Measurements from ENCODE around the gene TMTC3. TPM values are rescaled to one million over a fixed set of nuclear protein-coding genes. Genes with fewer than 3 reads are reported as not detected.
A peak's percentile ranks its signal among the peaks of the same experiment; 100 is the strongest.

The TMTC3 gene
- total and polyA plus RNA-seq, 2 experiments from 2014 or later = 7.0 to 33.7 TPM

DNA sequence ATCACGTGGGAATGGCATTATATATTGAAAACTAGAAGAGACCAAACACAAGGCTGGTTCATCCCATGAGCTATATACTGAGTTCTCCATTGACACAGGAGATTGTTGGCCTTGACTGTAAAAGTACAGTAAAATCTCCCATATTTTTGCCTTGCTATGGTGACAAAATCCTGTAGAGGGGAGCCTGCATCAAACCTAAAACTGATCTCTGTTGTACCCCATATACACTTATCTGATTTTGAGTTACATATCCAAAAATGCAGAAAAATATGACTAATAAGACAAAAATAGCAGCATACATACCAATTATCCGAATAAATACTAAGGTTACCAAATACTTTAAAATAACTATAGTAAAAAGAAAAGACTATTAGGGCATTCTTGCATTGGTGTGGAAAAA is 60.4 kb downstream of the TMTC3 start:
- H3K27ac ChIP-seq = no peak overlapping the region
- TF ChIP-seq, protein P1, sequence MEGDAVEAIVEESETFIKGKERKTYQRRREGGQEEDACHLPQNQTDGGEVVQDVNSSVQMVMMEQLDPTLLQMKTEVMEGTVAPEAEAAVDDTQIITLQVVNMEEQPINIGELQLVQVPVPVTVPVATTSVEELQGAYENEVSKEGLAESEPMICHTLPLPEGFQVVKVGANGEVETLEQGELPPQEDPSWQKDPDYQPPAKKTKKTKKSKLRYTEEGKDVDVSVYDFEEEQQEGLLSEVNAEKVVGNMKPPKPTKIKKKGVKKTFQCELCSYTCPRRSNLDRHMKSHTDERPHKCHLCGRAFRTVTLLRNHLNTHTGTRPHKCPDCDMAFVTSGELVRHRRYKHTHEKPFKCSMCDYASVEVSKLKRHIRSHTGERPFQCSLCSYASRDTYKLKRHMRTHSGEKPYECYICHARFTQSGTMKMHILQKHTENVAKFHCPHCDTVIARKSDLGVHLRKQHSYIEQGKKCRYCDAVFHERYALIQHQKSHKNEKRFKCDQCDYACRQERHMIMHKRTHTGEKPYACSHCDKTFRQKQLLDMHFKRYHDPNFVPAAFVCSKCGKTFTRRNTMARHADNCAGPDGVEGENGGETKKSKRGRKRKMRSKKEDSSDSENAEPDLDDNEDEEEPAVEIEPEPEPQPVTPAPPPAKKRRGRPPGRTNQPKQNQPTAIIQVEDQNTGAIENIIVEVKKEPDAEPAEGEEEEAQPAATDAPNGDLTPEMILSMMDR (IDR thresholded peaks at IDR 0.05; ENCODE audit: poor library complexity) = no peak
- TF ChIP-seq EZH2 (IDR thresholded peaks at IDR 0.05; ENCODE audit: borderline replicate concordance) (no peak), EZH2phosphoT487 (IDR thresholded peaks at IDR 0.05; ENCODE audit: low read depth, severe bottlenecking, unreplicated experiment) (no peak)
- H2AFZ ChIP-seq = no peak overlapping the region
- no peaks in the 10 kb centered on the region for H3K27me3 ChIP-seq
- H3K36me3 ChIP-seq (replicated peaks; ENCODE audit: insufficient read depth, low read depth) = no peaks in the 10 kb centered on the region
- H3K4me2 ChIP-seq = no peak overlapping the region
- DNase-seq (ENCODE audit: low spot score) = no peak
- WGBS (ENCODE audit: low lambda C conversion rate, missing lambda C conversion rate) = 88% methylated on average over 2 of the region's 2 CpGs
- H3K79me2 ChIP-seq = no peaks in the 10 kb centered on the region
- no peak overlapping the region for H3K4me3 ChIP-seq
- no peaks in the 10 kb centered on the region for H3K9me3 ChIP-seq (ENCODE audit: low read depth)
- H3K9me2 ChIP-seq (replicated peaks; ENCODE audit: insufficient read depth) = no peaks in the 10 kb centered on the region
- H3K4me1 ChIP-seq (ENCODE audit: insufficient read depth) = peaks cover 6% of the 10 kb centered on the region
- H4K20me1 ChIP-seq (ENCODE audit: insufficient read depth, poor library complexity, severe bottlenecking) = no peaks in the 10 kb centered on the region

DNA sequence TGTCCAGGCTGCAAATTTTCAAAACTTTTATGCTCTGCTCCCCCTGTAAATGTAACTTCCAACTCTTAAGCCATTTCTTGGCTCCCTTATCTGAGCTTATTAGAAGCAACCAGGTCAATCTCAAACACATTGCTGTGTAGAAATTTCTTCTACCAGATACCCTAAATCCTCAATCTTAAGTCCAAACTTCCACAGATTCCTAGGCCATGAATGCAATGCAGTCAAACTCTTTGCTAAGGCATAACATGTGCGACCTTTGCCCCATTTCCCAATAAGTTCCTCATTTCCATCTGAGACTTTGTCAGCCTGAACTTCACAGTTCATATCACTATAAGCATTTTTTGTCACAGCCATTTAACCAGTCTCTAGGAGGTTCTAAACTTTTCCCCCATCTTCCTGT is 64.5 kb downstream of the TMTC3 start:
- DNase-seq (ENCODE audit: low spot score) = peak; percentile 32

DNA sequence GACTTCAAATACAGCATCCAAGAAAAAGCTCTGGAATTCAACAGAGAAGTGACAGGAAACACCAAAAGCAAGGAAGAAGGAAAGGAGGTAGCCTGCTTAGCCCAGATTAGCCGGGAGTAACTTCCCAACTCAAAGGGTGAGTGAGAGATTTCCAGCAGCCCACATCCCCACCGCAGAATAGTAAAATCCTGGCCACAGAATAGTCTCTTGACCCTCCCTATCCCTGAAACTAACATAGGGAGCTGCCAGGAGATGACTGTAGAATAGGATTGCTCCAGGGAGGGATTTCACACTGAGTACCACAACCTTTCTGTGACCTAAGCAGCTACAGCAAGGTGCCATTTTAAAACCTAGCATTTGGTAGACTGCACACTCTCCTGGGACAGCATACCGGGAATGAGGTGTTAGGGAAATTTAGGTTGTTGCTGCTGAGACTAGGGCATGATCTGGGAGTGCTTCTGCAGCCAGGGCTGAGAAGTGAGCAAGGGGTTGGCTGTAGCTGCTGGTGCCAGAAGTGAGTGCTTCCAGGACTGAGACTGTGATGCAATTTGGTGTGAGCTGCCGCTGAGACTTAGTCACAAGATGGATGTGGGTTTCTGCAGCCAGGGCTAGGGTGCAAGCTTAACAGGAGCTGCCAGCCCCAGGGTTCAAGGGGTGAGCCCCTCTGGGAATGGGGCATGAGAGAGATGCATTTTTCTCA is 66.0 kb downstream of the TMTC3 start:
- H4K20me1 ChIP-seq (ENCODE audit: insufficient read depth, poor library complexity, severe bottlenecking) = no peaks in the 10 kb centered on the region
- H3K9me3 ChIP-seq (ENCODE audit: low read depth) = no peaks in the 10 kb centered on the region
- TF ChIP-seq, protein P1 (IDR thresholded peaks at IDR 0.05; ENCODE audit: poor library complexity) = no peak
- TF ChIP-seq EZH2phosphoT487 (IDR thresholded peaks at IDR 0.05; ENCODE audit: low read depth, severe bottlenecking, unreplicated experiment) (no peak), EZH2 (IDR thresholded peaks at IDR 0.05; ENCODE audit: borderline replicate concordance) (no peak)
- DNase-seq (ENCODE audit: low spot score) = no peak
- no peak overlapping the region for H3K4me3 ChIP-seq
- peaks cover 6% of the 10 kb centered on the region for H3K4me1 ChIP-seq (ENCODE audit: insufficient read depth)
- WGBS (ENCODE audit: low lambda C conversion rate, missing lambda C conversion rate) = 77% methylated on average over 4 of the region's 4 CpGs
- H3K4me2 ChIP-seq = no peak overlapping the region
- H3K9me2 ChIP-seq (replicated peaks; ENCODE audit: insufficient read depth) = no peaks in the 10 kb centered on the region
- H3K27me3 ChIP-seq = no peaks in the 10 kb centered on the region
- H3K79me2 ChIP-seq = no peaks in the 10 kb centered on the region
- H3K36me3 ChIP-seq (replicated peaks; ENCODE audit: insufficient read depth, low read depth) = no peaks in the 10 kb centered on the region
- H3K27ac ChIP-seq = no peak overlapping the region
- no peak overlapping the region for H2AFZ ChIP-seq

More for the DNA sequence above, 64.5 kb downstream of the TMTC3 start:
- no peak overlapping the region for H3K27ac ChIP-seq
- H3K27me3 ChIP-seq = no peaks in the 10 kb centered on the region
- no peaks in the 10 kb centered on the region for H3K79me2 ChIP-seq
- H2AFZ ChIP-seq = no peak overlapping the region
- no peak overlapping the region for H3K4me2 ChIP-seq
- no peaks in the 10 kb centered on the region for H3K36me3 ChIP-seq (replicated peaks; ENCODE audit: insufficient read depth, low read depth)
- H3K4me3 ChIP-seq = no peak overlapping the region
- peaks cover 6% of the 10 kb centered on the region for H3K4me1 ChIP-seq (ENCODE audit: insufficient read depth)
- H3K9me2 ChIP-seq (replicated peaks; ENCODE audit: insufficient read depth) = no peaks in the 10 kb centered on the region
- no peaks in the 10 kb centered on the region for H4K20me1 ChIP-seq (ENCODE audit: insufficient read depth, poor library complexity, severe bottlenecking)
- WGBS (ENCODE audit: low lambda C conversion rate, missing lambda C conversion rate) = 90% methylated on average over 1 of the region's 1 CpG
- TF ChIP-seq EZH2phosphoT487 (IDR thresholded peaks at IDR 0.05; ENCODE audit: low read depth, severe bottlenecking, unreplicated experiment) (no peak), EZH2 (IDR thresholded peaks at IDR 0.05; ENCODE audit: borderline replicate concordance) (no peak)
- TF ChIP-seq, protein P1 (IDR thresholded peaks at IDR 0.05; ENCODE audit: poor library complexity) = no peak
- H3K9me3 ChIP-seq (ENCODE audit: low read depth) = no peaks in the 10 kb centered on the region
